IPS-18c (cell line): Measurements from ENCODE around the gene SCUBE3.

ENCODE experiments used
- H3K4me3 ChIP-seq: 2 replicates; pipeline ENCODE4 v1.7.0; 2013; ENCODE audit warnings: low read depth, mild to moderate bottlenecking, low read length, moderate library complexity; ENCODE audit not compliant: insufficient read depth
- H3K9me3 ChIP-seq: one replicate; pipeline ENCODE4 v1.6.1; 2013; ENCODE audit warnings: mild to moderate bottlenecking, low read length, moderate library complexity; ENCODE audit not compliant: control insufficient read depth, insufficient read depth

SCUBE3 gene

DNA sequence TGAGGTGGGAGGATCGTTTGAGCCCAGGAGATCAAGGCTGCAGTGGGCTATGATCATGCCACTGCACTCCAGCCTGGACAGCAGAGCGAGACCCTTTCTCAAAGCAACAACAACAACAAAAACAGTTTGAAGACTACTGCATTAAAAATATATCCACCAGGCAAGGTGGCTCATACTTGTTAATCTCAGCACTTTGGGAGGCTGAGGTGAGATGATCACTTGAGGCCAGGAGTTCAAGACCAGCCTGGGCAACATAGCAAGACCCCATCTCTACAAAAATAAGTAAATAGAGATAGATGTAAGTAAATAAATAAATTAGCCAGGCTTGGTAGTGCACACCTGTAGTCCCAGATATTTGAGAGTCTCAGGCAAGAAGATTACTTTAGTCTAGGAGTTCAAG lies 58.2 kb downstream of the SCUBE3 start:
- Histone ChIP-seq H3K9me3 (no peaks in the 10 kb centered on the region), H3K4me3 (no peak overlapping the region)

DNA sequence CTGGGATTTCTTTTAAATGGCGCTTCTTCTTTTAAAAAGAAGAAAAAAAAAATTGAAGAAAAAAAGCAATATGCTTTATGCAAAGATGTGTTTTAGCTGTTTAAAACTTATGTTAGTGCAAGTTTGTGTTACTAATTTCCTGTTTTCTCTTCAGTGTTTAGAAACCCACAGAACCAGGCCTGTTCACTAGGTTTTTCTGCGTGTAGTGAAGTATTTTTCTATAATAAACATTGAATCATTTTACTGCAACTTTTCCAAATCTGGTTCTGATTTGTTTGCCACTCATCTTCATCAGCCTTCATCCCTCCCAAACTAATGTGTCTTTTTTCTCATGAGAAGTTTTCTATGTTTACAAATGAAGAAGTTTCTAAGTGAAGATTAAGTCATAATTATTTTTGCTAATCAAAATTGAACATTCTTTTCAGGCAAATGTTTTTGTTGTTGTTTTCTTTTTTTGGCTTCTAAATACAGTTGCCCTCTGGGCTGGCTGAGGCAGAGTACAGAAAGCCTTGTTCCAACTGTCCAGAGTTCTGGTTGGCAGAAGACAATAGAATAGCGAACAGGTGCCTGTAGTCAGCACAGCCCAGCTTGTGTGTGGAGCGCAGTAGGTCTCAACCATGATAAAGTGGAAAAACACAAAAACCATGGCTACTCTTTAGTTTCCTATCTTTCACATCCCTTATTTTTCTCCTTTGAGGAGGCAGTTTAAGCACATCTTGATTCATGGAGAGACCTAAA lies 60.2 kb downstream of the SCUBE3 start:
- Histone ChIP-seq H3K9me3 (no peaks in the 10 kb centered on the region), H3K4me3 (no peak overlapping the region)

DNA sequence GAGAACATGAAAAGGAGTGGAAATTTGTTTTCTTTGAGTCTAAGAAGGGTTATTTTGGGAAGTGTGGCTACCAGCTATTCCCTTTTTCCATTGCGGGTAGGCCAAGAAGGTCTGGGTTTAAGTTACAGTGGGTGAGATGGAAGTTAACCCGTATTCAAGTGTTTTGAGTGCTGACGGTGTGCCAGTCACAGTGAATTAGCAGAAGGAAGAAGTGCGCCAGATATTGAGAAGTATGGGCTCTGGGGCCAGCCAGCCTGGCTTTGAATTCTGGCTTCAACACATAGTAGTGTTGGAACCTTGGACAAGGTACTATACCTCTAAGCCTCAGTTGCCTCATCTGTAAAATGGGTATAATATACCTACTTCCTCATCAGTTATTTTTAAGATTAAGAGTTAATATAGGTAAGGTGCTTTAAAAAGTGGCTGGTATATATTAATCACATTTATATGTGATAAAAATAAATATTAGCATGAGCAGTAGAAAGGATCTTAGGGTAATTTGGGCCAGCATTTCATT lies 62.0 kb downstream of the SCUBE3 start:
- no peaks in the 10 kb centered on the region for H3K9me3 ChIP-seq
- no peak overlapping the region for H3K4me3 ChIP-seq

DNA sequence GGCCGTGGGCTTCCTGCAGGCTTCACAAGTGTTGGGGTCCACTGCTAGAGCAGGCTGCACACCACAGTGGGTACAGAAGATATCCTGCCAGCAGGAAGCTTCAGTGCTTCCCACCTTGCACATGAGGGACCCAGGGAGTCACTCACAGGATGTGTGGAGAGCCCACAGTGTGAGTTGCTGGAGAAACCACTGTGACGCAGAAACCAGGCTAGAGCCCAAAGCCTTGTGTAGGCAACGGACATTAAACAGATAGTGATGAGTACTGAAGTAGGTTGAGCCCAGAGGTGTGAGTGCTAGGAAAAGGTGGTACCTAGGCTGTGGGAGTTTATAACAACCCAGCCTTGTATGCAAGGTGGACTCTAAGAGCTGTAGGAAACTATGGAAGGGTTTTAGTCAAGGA lies 65.0 kb downstream of the SCUBE3 start:
- Histone ChIP-seq H3K4me3 (no peak overlapping the region), H3K9me3 (no peaks in the 10 kb centered on the region)

DNA sequence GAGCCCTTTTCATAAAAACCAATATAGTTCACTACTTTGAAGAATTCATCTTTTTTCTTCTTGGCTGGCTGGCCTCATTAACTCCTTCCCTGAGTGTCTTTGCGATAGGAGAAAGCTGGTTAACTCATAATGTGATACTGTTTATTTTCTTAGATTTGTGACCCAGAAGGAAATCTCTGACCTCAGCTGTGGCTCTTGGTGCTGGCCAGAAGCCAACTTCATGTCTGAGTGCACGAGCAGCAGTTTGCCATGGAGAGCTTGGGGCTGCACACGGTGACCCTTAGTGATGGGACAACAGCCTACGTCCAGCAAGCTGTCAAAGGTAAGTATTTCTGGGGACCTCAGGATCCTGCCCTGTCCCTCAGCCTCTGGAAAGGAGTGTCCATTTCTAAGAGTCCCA lies 67.1 kb downstream of the SCUBE3 start:
- Histone ChIP-seq H3K4me3 (no peak overlapping the region), H3K9me3 (peaks cover 3% of the 10 kb centered on the region)

DNA sequence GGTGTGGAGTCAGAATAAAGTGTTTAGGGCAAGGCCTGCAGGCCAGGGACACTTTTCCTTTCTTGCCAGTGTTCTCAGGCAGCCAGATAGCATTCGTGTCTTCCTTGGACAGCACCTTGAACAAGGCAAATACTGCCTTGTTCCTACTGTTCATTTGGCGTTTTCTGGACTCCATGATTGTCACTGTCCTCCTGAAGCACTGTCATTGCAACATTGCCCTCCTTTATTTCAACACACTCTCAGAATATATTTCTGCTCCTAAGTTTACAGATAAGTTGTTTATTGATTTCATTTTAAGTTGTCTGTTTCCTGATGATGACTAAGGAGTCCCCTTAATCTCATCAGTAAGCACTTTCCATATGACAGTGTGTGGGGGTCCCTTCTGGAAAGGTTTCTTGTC lies 68.7 kb downstream of the SCUBE3 start:
- Histone ChIP-seq H3K4me3 (no peak overlapping the region), H3K9me3 (peaks cover 3% of the 10 kb centered on the region)

DNA sequence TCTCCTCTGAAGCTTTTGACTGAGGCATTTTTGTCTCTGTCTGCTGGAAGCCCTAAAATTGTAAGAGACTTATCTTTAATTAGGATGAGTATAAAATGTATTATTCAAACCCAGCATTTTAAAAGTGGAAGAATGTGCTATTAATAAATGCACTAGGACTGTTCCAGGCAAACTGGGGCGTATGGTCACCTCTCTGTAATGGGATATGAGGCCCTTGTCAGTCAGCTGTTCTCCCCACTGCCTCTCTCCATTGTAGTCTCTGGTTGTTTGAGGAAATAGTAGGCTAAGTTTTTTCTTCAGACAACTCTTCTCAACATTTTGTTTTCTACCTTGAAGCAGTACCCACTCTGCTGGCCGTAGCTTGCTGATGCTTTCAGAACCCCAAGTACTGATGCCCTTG lies 69.6 kb downstream of the SCUBE3 start:
- Histone ChIP-seq H3K9me3 (peaks cover 3% of the 10 kb centered on the region), H3K4me3 (no peak overlapping the region)

DNA sequence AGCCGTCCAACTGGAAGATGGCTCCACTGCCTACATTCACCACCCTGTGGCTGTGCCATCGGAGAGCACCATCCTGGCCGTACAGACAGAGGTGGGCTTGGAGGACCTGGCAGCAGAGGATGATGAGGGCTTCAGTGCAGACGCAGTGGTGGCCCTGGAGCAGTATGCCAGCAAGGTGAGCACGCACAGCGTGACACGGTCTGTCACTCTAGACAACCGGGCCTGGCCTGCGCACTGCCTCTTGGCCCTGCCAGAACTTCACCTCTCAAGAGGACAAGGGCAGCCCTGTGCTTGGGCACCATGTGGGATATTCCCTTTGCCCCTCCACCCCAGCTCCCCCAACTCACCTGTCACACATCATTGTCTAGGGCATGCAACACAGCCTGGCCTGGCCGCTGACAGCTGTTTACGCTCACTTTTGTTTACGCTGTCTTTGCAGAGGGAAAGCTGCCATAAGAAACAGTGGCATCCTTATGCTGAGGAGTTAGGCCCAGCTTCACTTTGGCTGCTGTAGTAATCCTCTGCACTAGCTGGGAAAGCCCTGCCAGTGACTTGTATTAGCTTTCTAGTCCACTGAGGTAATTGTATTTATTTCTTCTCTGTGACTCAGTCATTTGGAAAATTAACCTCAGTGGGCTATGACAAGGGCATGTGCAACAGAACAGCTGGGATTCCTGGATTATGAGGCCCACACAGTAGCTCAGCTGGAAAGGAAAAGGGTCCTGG lies 74.1 kb downstream of the SCUBE3 start:
- no peak overlapping the region for H3K4me3 ChIP-seq
- peaks cover 3% of the 10 kb centered on the region for H3K9me3 ChIP-seq

DNA sequence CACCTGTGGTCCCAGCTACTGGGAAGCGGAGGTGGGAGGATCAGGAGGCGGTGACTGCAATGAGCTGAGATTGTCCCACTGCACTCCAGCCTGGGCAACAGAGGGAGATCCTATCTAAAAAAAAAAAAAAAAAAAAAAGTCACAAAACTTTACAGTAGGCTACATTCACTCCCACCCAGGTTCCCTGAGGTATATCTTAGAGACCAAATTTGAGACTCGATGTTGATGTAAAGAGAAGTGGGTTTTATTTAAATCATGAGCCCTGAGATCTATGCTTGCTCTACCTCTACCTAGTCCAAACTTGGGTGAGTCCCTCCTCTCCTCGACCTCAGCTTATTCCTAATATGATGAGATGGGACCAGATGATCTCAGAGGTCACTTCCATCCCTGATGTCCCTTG lies 75.1 kb downstream of the SCUBE3 start:
- peaks cover 3% of the 10 kb centered on the region for H3K9me3 ChIP-seq
- no peak overlapping the region for H3K4me3 ChIP-seq

DNA sequence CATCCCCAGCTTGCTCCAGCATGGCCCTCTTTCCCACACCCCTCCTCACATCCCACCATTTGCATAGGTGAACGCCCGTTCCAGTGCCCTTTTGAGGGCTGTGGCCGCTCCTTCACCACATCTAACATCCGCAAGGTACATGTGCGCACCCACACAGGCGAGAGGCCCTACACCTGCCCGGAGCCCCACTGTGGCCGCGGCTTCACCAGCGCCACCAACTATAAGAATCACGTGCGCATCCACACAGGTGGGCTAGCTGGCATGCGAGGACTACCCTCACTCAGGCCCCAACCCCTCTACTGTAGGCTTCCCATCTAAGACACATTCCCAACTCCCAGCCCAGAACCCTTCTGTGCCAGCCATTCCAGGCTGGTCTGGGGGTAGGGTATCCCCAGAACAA lies 77.7 kb downstream of the SCUBE3 start:
- H3K4me3 ChIP-seq = no peak overlapping the region
- H3K9me3 ChIP-seq = no peaks in the 10 kb centered on the region

DNA sequence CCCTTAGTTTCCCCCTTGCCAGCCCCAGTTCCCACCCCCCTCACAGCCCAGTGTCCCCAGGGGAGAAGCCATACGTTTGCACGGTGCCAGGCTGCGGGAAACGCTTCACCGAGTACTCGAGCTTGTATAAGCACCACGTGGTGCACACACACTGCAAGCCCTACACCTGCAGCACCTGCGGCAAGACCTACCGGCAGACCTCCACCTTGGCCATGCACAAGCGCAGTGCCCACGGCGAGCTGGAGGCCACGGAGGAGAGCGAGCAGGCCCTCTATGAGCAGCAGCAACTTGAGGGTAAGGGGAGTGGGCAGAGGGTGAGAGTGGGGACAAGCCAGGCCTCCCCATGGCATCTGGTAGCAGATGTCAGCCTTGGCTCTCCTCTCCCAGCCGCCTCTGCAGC lies 78.7 kb downstream of the SCUBE3 start:
- no peak overlapping the region for H3K4me3 ChIP-seq
- no peaks in the 10 kb centered on the region for H3K9me3 ChIP-seq

DNA sequence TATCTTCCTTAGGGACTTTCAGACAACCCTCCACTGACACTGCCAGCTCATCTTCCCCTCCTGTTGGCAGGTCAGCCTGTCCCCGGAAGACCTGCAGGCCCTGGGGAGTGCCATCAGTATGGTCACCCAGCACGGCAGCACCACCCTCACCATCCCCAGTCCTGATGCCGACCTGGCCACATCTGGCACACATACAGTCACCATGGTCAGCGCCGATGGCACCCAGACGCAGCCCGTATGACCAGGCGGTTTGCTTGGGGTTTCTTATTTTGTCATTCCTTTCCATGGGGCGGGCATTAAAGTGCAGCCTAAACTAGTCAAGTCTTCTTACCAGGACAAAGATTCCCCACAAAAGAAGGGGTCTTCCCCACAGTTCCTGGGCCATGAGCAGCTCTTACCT lies 79.9 kb downstream of the SCUBE3 start:
- no peaks in the 10 kb centered on the region for H3K9me3 ChIP-seq

DNA sequence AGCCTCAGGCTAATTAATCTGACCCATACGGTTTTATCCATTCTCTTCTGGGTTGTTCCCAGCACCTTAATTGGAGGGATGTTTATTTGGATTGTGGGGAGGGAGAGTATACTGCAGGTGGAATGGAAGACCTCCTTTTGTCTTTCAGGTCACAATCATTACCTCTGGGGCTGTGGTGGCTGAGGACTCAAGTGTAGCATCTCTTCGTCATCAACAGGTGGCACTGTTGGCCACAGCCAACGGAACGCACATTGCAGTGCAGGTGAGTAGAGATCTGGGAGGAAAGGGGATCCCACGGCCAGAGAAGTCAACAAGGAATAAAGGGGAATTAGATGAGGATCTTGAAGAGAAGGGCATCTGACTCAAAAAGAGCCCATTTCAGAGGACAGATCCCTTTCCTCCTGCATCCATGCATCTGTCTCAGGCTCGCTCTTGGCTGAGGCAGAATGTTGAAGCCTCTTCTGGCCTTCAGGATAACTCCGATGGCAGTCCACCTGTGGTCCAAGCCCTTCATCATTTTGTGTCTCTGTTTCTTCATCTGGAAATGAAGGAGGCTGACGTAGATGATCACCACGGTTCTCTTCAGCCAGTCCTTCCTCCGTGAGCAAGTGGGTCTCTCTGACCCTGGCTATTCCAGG lies 80.7 kb downstream of the SCUBE3 start:
- no peaks in the 10 kb centered on the region for H3K9me3 ChIP-seq
- no peak overlapping the region for H3K4me3 ChIP-seq

More for the DNA sequence above, 79.9 kb downstream of the SCUBE3 start:
- no peak overlapping the region for H3K4me3 ChIP-seq

DNA sequence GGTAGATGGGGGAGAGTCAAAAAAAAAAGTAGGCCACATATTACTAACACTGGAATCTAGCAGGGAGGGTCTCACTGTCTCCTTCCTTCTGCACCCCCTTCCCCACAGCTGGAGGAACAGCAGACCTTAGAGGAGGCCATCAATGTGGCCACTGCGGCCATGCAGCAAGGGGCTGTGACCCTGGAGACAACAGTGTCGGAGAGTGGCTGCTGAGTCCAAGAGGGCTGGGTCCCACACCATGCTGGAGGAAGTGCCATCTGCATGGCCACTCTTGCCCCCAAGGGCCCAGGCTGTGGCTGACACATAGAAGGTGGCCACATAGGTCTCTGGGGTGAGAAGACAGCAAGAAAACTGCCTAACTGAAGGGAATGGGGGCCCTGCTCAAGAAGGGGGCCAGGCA lies 81.3 kb downstream of the SCUBE3 start:
- Histone ChIP-seq H3K4me3 (no peak overlapping the region), H3K9me3 (no peaks in the 10 kb centered on the region)

DNA sequence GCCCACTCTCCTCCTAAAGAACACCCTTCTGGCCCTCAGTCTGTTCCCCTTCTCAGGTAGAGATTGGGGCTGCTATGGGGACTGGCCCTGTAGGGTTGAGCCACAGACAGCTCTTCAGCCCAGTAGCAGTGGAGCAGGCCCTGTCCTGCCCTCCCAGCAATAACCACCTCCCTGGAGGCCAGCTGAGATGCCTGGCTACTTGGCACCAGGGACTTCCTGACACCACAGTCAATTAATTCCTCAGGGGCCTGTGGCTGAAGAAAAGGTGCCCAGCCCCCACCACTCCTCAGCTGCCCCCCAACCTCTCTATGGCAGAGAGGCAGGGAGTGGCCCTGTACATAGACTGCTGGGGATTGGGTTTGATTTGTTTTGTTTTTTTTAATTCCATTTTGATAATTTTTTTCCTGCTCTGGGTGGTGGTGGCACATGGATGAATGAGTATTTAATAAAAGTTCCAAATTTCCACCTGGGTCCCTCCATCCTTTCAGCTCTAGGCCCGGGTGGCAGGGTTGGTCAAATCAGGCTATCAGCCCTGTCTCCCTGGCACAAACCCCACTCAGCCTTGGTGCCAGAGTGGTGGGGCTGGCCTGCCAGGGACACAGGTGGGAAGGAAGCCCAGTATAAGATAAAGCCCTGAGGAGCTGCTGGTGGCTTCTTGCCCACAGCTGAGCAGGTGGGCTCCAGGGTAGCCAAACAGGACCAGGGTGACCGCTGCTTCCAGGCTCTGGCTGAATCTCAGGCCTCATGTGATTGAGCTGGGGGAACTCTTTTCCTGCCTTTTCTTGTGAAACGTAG lies 82.0 kb downstream of the SCUBE3 start:
- no peak overlapping the region for H3K4me3 ChIP-seq
- no peaks in the 10 kb centered on the region for H3K9me3 ChIP-seq

DNA sequence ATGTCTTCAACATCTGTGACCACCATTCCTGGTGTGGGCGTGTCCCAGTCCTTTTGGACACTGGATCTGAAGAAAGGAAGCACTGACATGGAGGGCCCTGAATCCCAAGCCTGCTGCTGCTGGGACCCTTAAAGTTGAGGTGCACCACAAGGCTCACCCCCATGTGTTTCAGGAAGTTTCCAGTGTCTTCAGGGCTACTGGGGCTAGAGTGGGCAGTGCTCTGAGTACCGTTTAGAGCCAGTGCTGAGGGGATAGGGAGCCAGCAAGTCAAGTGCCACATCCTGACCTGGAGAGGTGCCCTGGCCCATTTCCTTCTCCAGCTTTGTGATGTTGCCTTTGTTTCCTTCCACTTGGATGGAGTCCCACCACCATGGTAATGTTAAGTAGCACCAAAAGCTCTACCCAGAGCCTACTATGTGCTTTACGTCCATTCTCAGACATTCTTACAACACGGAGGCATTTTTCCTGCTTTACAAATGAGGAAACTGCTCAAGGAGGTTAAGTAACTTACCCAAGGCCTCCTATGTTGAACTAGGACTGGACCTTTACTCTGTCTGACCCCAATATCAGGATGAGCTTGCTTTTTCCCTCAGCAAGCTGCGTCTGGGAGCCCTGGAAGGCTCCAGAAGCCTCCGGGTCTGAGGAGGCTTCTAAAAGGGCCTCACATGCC lies 83.3 kb downstream of the SCUBE3 start:
- Histone ChIP-seq H3K4me3 (no peak overlapping the region), H3K9me3 (no peaks in the 10 kb centered on the region)
